ENCODE data around the gene BLCAP. TPM values are rescaled to one million over a fixed set of nuclear protein-coding genes. Genes with fewer than 3 reads are reported as not detected.
"Not testable (repeated sequence)": the region's sequence is repeated elsewhere in the genome, so short reads cannot be mapped to it uniquely, and the experiment has no call there.

The BLCAP gene
- total RNA-seq, 1 donor from 2014 or later = 39.2 TPM

- no peak for DNase-seq (ENCODE audit: low spot score)
Observed at GRCh38 chr20:37516811-37517750, 10.6 kb downstream of the BLCAP start.

GRCh38 chr20:37515876-37516275 is 11.8 kb downstream of the BLCAP start:
- no peak for DNase-seq (ENCODE audit: low spot score)

- DNase-seq (ENCODE audit: low spot score) = no peak
Observed at GRCh38 chr20:37513779-37514359, 13.8 kb downstream of the BLCAP start.

GRCh38 chr20:37511610-37512275 is 15.9 kb downstream of the BLCAP start:
- DNase-seq (ENCODE audit: low spot score) = no peak

GRCh38 chr20:37510226-37510625 is 17.4 kb downstream of the BLCAP start:
- no peak for DNase-seq (ENCODE audit: low spot score)

GRCh38 chr20:37506152-37506725 is 21.4 kb downstream of the BLCAP start:
- DNase-seq (ENCODE audit: low spot score) = no peak

- no peak for DNase-seq (ENCODE audit: low spot score)
Observed at GRCh38 chr20:37505263-37506151, 22.2 kb downstream of the BLCAP start.

- no peak for DNase-seq (ENCODE audit: low spot score)
Observed at GRCh38 chr20:37504404-37505096, 23.1 kb downstream of the BLCAP start.

GRCh38 chr20:37503256-37503927 is 24.3 kb downstream of the BLCAP start:
- no peak for DNase-seq (ENCODE audit: low spot score)

- DNase-seq (ENCODE audit: low spot score) = no peak
Observed at GRCh38 chr20:37502654-37503053, 25.0 kb downstream of the BLCAP start.

- no peak for DNase-seq (ENCODE audit: low spot score)
Observed at GRCh38 chr20:37501940-37502339, 25.7 kb downstream of the BLCAP start.

- no peak for DNase-seq (ENCODE audit: low spot score)
Observed at GRCh38 chr20:37500311-37500710, 27.4 kb downstream of the BLCAP start.

GRCh38 chr20:37498066-37498665 is 29.5 kb downstream of the BLCAP start:
- DNase-seq (ENCODE audit: low spot score) = peak; percentile 38

- no peak for DNase-seq (ENCODE audit: low spot score)
Observed at GRCh38 chr20:37494796-37495195, 32.9 kb downstream of the BLCAP start.

GRCh38 chr20:37494301-37494700 is 33.4 kb downstream of the BLCAP start:
- no peak for DNase-seq (ENCODE audit: low spot score)

GRCh38 chr20:37492945-37493344 is 34.7 kb downstream of the BLCAP start:
- DNase-seq (ENCODE audit: low spot score) = no peak

- no peak for DNase-seq (ENCODE audit: low spot score)
Observed at GRCh38 chr20:37492096-37492625, 35.5 kb downstream of the BLCAP start.

GRCh38 chr20:37490663-37491350 is 36.9 kb downstream of the BLCAP start:
- DNase-seq (ENCODE audit: low spot score) = no peak

- DNase-seq (ENCODE audit: low spot score) = not testable (repeated sequence)
Observed at GRCh38 chr20:37486209-37486608, 41.5 kb downstream of the BLCAP start.

Measured in umbilical cord (tissue), 2 donors.